Kidney epithelial cell (primary cell): ENCODE measurements around the gene TIGIT. TPM values are rescaled to one million over a fixed set of nuclear protein-coding genes. Genes with fewer than 3 reads are reported as not detected.
A peak's percentile ranks its signal among the peaks of the same experiment; 100 is the strongest.

Source experiments
- DNase-seq: peaks from one replicate; pipeline ENCODE4 v3.0.0-alpha.2; 2010; ENCODE audit warnings: low read depth
- H3K27me3 ChIP-seq: 2 replicates; pipeline ENCODE4 v1.6.0; 2011; ENCODE audit warnings: low read length; ENCODE audit not compliant: control insufficient read depth, insufficient read depth
- H3K36me3 ChIP-seq: 2 replicates; pipeline ENCODE4 v1.5.1; 2011; ENCODE audit warnings: low read length; ENCODE audit not compliant: control insufficient read depth, insufficient read depth
- H3K4me3 ChIP-seq: 2 replicates; pipeline ENCODE4 v1.5.1; 2011; ENCODE audit warnings: low read depth, mild to moderate bottlenecking, control low read depth, low read length
- CTCF ChIP-seq: IDR thresholded peaks from 2 replicates; pipeline ENCODE4 v1.5.1; 2011; ENCODE audit warnings: mild to moderate bottlenecking, moderate library complexity, low read length, control low read depth, inconsistent platforms; ENCODE audit not compliant: insufficient read depth, poor library complexity, severe bottlenecking
- total RNA-seq: library from RNA; depleted of rRNA; stranded (reverse); fragments of >200 nt; gene quantifications from 2 replicates; pipeline ENCODE4 v1.2.3, GENCODE V29; 2015

Gene TIGIT
- total RNA-seq, 1 donor from 2014 or later = not detected

GRCh38 chr3:114333180-114333922 lies 39.5 kb downstream of the TIGIT start:
- DNase-seq = no peak
- Histone ChIP-seq H3K27me3 (no peaks in the 10 kb centered on the region), H3K36me3 (no peaks in the 10 kb centered on the region), H3K4me3 (no peak overlapping the region)
- TF ChIP-seq CTCF = no peak

GRCh38 chr3:114333923-114334240 lies 40.1 kb downstream of the TIGIT start:
- TF ChIP-seq CTCF = no peak
- Histone ChIP-seq H3K36me3 (no peaks in the 10 kb centered on the region), H3K4me3 (no peak overlapping the region), H3K27me3 (no peaks in the 10 kb centered on the region)
- no peak for DNase-seq

GRCh38 chr3:114336122-114336697 lies 42.4 kb downstream of the TIGIT start:
- H3K36me3 ChIP-seq = peaks cover 2% of the 10 kb centered on the region
- no peak overlapping the region for H3K4me3 ChIP-seq
- TF ChIP-seq CTCF = peak; percentile 32
- no peaks in the 10 kb centered on the region for H3K27me3 ChIP-seq
- DNase-seq = no peak

GRCh38 chr3:114336857-114337256 lies 43.0 kb downstream of the TIGIT start:
- Histone ChIP-seq H3K4me3 (no peak overlapping the region), H3K36me3 (peaks cover 2% of the 10 kb centered on the region), H3K27me3 (no peaks in the 10 kb centered on the region)
- TF ChIP-seq CTCF = no peak
- no peak for DNase-seq

GRCh38 chr3:114338651-114339357 lies 45.0 kb downstream of the TIGIT start:
- TF ChIP-seq CTCF = no peak
- H3K36me3 ChIP-seq = peaks cover 2% of the 10 kb centered on the region
- no peak for DNase-seq
- no peak overlapping the region for H3K4me3 ChIP-seq
- no peaks in the 10 kb centered on the region for H3K27me3 ChIP-seq
